GM19035 (cell line): ENCODE measurements around the gene SLC9C2.
"Not testable (repeated sequence)": the region's sequence is repeated elsewhere in the genome, so short reads cannot be mapped to it uniquely, and the experiment has no call there.

Source experiments
- ATAC-seq: cut with Tn5 transposase; IDR thresholded peaks from one replicate; pipeline ENCODE4 v1.9.1; 2021; ENCODE audit not compliant: unreplicated experiment

SLC9C2 gene, protein sequence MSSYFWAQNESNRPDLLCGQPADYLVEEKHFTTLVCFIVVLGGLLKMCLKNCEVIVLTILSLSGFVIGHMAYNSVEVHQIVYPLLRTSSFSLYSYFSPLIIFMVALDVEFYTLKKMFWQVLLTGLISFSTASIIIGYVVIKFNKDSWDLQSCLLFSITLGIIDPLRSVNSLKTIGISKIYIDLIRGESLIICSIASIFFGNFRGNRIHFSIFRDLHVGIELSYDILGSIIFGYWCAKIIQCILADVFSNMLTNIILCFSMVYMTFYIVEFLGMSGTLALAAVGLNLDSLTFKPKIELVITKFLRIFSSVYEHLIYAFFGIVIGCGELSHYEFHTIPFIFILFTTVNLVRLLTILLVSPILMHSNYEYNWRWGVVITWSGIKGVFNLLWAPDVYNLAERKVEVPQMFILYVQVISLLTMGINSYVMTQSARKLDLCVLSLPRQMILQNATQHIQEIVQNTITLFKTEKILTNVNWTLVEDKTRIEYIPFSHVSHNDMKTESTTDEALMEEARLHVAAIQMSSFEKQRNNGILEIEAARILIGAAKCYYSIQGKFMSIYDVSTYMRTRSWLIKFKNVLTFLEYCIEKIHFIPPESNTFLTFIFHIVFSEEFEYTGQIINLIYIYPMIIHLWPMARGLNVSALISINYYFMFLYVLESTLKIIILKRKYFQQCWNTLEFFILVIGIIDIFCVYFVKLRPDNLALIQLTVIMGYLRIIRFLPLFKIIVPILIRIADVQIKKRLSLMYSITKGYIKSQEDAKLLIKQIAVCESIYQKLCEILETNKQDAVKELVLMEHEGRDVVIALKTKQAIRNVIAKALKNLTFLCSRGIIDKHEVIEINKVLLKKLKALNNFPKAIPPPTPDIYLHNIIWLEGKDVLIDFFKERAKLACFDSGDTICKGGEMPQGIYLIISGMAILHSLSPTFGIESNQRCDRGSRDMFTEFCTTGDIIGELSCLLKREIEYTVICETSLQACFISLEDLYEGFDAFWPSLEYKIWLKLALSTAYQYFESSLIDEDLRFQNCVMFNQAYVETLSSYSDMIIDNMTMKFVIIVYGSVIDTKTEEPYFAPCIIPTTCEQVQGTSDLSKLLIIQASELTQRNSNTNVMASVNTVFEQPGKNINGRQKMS

DNA sequence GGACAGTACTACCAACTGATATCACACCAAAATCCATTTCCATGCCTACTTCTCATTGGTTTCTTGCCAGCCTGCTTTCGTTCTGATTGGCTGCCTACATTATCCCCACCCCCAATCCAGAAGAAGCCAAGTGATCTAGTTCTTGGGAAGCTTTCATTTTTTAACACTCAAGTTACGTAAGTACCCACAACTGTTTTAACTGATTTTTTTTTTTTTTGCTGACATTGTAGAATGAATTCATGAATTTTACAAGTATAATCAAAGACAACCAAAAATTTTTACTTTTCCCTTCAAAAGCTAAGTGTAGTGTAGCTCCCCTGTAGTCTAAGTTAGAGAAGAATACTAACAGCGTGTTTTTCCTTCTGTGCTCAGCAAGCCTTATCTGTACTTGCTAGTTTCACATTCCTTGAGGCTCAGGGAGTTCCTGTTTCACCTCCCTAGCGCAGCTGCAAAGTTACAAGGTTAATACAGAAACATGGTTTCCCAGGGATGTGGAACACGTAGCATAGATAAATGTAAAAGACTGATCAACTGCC, at the start of gene SLC9C2:
Gene SLC9C2 (minus strand): TSS at position 17 of the 536 bp plus-strand sequence. CDS start 1,296 bp downstream, outside the sequence.
- ATAC-seq: no peak

DNA sequence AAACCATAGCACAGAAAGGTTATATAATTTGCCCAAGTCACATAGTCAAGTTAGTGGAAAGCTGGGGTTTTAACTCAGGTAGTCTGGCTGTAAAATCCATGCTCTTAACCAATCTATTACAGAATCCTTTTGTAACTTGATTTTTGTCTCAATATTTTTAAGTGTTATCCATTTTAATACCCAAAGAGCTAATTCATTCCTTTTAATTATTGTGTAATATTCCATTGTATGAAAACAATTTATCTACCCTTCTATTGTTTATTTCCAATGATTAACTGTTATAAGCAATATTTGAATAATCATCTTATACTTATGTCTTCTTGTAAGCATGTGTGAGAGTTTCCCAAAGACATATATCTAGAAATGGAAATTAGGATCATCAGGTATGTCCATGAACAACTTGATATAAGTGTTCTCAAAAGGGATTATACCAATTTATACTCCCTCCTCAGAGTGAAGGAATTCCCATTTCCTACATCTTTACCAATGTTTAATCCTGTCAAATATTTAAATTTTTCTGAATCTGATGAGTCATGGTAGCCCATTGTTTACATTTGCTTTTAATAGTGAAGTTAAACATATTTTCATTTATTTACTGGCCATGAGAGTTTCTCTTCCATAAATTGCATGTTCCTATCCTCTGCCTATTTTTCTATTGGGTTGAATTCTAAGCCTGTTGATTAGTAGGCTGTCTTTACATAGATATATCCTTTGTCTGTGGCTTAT, 46.2 kb upstream of the SLC9C2 start:
- ATAC-seq: no peak

DNA sequence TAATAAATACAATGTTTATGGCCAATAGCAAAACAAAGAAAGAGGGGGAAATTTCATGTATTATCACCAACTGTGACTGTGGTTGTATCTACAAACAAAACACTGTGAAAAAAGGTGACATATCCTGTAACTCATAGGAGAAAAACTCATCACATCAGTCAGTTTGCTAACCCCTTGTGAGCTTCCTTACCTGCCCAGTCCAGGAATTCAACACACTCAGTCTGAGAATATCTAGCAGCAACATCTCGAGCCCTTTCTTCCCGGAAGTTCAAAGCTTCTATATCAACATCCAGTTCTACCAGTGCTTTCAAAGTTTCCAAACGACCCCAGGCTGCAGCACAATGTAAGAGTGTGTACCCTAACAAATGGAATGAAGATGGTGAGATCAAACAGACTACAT, 43.8 kb upstream of the SLC9C2 start:
- ATAC-seq: no peak

DNA sequence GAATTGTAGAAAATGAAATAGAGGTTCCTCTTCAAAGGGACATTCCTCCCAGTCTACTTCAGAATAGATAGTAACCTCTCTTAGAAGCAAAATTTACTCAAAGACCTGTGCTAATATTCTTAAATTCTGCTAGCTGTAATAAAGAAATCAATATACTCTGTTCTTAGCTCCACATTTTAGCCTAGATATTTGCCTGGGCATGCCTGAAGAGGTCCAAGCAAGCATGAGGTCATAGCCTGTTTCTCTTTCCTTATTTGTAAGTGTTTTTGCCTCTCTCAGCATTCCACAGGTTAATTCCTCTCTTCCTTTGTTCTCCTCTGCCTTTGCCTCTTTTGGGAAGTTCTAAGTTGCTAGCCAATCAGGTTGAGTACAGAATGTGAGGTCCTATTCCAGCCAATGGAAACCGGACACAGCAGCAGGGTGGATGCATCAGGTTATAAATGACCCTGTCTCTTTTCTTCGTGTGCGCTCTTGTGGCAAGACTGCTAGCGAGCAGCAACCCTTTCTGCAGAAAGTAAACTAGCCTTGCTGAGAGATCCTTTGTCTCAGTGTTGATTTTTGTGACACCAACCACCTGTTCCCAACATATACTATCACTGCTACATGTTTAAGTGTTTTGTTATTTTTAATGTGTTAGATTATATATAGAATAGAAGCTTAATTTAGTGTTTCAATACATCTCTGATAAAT, 39.7 kb upstream of the SLC9C2 start:
- ATAC-seq: not testable (repeated sequence)

DNA sequence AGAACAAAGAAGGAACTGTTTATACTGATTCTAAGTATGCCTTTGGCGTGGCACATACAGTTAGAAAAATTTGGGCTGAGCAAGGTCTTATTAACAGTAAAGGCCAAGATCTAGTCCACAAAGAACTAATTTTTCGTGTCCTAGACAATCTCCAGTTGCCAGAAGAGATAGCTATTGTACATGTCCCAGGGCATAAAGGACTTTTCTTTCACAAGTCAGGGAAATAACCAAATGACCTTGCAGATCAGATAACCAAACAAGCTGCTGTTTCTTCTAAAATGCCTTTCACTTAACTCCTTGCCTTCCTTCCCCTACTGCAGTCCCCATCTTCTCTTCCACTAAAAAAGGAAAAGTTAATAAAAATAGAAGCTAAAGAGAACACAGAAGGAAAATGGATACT, 36.2 kb upstream of the SLC9C2 start:
- no peak for ATAC-seq

DNA sequence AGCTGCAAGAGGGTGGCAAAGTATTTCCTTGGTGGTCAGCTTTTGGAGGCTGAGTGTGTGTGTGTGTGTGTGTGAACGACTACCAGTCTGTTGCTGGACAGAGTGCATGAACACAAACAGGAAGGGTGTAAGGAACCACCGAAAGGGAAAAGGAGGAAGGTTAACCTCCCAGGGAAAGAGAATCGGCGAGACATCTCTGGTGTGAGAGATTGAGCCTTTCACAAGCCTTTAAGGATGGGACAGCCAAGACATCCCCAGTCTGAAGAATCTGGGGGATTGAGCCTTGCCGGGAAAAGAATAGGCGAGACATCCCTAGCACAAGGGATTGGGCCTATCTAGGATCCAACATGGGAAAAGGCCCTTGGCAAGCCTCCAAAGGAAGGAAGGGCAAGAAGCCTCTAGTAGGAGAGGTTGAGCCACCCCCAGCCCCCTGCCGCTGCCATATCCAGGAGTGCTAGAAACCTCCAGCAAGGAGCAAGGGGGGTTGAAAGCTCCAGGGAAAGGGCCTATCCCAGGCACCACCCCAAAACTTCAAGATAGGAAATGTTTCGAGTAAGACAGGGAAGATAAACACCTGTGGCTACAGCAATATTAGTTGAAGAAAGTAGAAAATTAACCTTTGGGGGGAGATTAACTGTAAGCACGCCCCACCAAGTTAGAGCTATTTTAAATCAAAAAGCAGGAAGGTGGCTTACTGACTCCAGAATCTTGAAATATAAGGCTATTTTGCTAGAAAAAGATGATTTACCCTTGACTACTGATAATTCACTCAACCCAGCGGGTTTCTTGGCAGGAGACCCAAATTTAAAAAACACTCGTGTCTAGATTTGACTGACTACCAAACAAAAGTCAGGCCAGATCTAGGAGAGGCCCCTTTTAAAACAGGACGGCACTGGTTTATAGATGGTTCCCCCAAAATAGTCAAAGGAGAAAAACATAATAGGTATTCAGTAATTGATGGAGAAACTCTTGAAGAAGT, 35.5 kb upstream of the SLC9C2 start:
- no peak for ATAC-seq

DNA sequence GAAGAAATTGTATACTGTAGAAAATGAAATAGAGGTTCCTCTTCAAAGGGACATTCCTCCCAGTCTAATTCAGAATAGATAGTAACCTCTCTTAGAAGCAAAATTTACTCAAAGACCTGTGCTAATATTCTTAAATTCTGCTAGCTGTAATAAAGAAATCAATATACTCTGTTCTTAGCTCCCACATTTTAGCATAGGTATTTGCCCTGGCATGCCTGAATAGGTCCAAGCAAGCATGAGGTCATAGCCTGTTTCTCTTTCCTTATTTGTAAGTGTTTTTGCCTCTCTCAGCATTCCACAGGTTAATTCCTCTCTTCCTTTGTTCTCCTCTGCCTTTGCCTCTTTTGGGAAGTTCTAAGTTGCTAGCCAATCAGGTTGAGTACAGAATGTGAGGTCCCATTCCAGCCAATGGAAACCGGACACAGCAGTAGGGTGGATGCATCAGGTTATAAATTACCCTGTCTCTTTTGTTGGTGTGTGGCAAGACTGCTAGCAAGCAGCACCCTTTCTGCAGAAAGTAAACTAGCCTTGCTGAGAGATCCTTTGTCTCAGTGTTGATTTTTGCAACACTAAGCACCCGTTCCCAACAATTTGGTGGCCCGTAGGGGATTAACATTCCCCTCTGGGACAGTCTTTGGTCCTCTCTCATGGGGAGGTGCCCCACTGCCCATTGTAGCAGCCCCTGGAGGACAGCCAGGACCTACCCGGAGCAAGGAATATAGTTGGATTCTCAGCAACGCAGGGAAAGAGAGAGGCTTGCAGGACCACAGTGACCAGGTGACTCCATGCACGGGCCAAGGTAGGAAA, 34.6 kb upstream of the SLC9C2 start:
- not testable (repeated sequence) for ATAC-seq

DNA sequence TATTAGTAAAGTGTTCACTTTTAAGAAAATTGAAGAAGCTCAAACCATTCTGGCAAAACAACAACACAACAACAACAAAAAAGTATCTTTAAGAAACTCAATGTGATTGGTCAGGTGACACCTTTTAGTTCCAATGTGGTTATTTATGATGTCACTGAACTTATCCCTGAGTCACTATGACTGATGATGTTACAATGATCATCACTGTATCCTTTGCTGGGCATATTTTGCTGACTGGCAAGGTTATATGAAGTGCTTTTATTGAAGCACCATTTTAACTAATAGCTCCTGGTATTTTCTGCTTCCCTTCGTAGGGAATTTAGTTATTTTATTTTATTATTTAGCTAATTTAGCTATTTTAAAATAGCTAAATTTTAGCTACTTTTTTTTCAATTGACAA, 32.2 kb upstream of the SLC9C2 start, which contains the start of gene TEX50:
Gene TEX50 (plus strand): TSS at position 223 of the 400 bp plus-strand sequence. CDS start 184 bp downstream, outside the sequence.
- no peak for ATAC-seq

DNA sequence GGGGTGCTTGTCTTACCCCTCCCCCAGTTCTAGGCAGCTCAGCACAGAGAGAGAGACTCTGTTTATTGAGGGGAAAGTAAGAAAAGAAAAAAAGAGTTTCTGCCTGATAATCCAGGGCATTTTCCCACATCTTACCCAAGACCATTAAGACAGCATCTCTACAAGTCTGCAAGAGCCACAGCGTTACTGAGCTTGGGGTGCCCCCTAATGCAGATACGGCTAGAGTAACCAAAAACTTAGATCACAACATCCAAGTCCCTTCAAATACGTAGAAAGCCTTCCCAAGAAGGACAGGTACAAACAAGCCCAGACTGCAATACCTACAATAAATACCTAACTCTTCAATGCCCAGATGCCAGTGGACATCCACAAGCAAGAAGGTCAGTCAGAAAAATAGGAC, 26.0 kb upstream of the SLC9C2 start:
- ATAC-seq: no peak

DNA sequence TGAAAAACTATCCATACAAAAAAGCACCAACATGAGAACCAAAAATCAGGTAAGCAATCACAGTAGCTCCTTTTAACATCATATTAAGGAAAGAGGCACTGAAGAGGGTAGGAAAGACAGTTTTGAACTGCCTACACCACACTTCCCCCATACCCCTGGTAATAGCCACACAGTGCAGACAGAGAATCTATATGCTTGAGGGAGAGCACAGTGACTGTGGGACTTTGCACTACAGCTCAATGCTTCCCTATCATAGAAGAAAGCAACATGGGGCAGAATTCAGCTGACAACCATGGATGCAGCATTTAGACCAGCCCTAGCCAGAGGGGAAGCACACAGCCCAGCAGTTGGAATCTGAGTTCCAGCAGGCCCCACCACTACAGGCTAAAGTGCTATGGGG, 24.4 kb upstream of the SLC9C2 start:
- no peak for ATAC-seq

DNA sequence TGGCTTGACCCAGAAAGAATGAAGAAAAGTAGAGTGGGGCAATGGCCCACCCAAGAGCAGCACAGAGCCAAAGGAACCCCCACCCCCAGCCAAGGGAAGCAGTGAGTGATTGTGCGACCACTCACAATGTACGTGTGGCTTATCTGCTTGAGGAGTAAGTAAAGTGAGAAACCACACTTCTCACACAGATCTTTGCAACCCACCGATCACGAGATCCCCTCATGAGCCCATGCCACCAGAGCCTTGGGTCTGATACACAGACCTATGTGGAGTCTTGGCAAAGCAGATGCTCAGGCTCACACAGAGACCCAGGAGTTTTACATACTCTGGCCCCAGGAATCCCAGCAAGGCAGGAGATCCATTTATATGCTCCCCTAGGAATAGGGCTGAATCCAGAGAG, 14.0 kb upstream of the SLC9C2 start:
- no peak for ATAC-seq

DNA sequence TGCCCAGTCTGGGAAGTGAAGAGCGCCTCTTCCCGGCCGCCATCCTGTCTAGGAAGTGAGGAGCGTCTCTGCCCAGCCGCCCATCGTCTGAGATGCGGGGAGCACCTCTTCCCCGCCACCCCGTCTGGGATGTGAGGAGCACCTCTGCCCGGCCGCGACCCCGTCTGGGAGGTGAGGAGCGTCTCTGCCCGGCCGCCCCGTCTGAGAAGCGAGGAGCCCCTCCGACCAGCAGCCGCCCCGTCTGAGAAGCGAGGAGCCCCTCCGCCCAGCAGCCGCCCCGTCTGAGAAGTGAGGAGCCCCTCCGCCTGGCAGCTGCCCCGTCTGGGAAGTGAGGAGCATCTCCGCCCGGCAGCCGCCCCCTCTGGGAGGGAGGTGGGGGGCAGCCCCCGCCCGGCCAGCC, 10.2 kb upstream of the SLC9C2 start:
- ATAC-seq: not testable (repeated sequence)

DNA sequence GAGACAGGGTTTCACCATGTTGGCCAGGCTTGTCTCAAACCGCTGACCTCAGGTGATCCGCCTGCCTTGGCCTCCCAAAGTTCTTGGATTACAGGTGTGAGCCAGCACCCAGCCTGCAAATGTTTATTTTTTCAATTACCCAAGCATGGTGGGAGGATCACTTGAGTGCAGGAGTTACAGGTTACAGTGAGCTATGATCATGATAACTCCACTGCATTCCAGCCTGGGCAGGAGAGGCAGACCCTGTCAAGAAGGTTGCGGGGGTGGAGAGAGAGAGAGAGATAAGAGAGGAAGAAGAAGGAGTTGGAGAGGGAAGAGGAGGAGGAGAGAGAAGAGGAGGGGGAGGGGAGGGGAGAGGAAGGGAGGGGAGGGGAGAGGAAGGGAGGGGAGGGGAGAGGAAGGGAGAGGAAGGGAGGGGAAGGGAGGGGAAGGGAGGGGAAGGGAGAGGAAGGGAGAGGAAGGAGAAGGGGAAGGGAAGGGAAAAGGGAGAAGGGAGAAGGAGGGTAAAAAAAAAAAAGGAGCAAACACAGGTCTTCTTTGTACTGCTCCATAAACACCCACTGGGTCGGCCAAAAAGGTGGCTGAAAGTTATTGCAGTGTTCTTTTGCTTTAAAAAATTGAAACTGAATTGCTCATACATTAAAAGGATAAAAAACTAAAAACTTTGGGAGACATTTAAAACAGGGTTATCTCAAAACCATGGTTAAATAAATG, 5.8 kb upstream of the SLC9C2 start:
- no peak for ATAC-seq

DNA sequence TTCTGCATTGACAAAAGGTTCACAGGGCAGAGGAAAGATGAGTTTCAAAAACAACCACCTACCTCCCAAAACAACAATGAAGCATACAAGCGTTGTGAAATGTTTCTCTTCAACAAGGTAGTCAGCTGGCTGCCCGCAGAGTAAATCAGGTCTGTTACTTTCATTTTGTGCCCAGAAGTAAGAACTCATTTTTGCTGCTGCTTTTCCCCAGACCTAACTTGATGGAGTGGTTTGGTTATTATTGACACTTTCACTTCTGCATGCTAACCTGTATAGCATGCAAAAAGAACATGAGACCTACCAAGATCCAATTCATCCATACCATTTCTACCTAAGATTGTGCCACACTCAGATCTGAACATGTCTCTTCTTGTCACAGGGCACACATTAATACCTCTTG, 1.3 kb downstream of the SLC9C2 start:
- ATAC-seq: no peak

DNA sequence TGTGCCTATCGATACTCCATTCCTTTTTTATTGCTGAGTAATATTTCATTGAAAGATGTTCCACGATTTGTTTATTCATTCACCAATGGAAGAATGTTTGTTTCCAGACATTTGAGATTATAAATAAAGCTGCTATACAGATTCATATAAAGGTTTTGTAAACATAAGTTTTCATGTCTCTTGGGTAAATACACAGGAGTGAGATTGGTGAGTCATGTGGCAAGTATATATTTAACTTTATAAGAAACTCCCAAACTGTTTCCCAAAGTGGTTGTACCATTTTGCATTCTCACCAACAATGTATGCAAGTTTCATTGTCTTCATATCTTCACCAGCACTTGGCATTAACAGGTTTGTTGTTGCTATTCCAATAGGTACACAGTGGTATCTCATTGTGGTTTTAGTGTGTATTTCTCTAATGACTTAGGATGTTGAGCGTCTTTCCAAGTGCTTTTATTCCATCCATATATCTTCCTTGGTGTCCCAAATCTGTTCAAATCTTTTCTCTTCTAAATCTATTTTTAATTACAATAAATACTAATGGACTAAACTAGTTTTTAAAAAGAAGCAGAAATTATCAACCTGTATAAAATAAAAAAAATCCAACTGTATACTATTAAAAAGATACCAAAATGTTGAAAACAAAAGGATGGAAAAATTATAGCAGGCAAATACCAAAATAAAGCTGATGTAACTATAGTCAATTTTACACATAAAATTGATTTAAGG, 6.6 kb downstream of the SLC9C2 start:
- no peak for ATAC-seq

DNA sequence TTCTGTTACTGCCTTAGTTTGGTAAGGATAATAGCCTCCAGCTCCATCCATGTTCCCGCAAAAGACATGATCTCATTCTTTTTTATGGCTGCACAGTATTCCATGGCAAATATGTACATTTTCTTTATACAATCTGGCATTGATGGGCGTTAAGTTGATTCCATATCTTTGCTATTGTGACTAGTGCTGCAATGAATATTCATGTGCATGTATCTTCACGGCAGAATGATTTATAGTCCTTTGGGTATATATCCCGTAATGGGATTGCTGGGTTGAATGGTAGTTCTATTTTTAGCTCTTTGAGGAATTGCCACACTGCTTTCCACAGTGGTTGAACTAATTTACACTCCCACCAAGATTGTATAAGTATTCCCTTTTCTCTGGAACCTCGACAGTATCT, 11.7 kb downstream of the SLC9C2 start:
- not testable (repeated sequence) for ATAC-seq

DNA sequence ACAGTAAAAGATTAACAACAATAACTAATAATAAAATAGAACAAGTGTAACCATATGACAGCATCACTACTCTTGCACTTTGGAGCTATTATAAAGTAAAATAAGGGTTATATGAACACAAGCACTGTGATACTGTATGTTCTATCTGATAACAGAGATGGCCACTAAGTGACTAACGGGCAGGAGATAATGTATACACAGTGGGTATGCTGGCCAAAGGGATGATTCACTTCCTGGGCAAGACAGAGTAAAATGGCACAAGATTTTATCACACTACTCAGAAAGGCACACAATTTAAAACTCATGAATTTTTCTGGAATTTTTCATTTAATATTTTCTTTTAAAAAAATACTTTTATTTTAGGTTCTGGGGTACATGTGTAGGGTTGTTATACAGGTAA, 12.3 kb downstream of the SLC9C2 start:
- ATAC-seq: no peak
